Gastrocnemius medialis (tissue), 4 donors: ENCODE measurements around the gene PRELID3B.

Experiments used
- POLR2A ChIP-seq, 2 donors: fragments of 450-650 bp; IDR thresholded peaks; one replicate each; pipeline ENCODE4 v1.6.1; 2017; ENCODE audit warnings: antibody characterized with exemption in 2 of 2, mild to moderate bottlenecking in 2 of 2, moderate library complexity in 2 of 2
- TF ChIP-seq, protein P1 (sequence below), 5 experiments: fragments of 450-650 bp in 3 of 5; fragments of 200-600 bp in 2 of 5; sonication (generic) in 2 of 5; IDR thresholded peaks in 4 of 5; conservative IDR thresholded peaks in 1 of 5; 1 replicate in 4 of 5; 2 replicates in 1 of 5; pipeline ENCODE4 v1.5.1; 2016 to 2019; ENCODE audit warnings: antibody characterized with exemption in 5 of 5, mild to moderate bottlenecking in 3 of 5, moderate library complexity in 3 of 5

GRCh38 chr20:59010995-59011873 is 31.4 kb downstream of the PRELID3B start:
- TF ChIP-seq, protein P1, sequence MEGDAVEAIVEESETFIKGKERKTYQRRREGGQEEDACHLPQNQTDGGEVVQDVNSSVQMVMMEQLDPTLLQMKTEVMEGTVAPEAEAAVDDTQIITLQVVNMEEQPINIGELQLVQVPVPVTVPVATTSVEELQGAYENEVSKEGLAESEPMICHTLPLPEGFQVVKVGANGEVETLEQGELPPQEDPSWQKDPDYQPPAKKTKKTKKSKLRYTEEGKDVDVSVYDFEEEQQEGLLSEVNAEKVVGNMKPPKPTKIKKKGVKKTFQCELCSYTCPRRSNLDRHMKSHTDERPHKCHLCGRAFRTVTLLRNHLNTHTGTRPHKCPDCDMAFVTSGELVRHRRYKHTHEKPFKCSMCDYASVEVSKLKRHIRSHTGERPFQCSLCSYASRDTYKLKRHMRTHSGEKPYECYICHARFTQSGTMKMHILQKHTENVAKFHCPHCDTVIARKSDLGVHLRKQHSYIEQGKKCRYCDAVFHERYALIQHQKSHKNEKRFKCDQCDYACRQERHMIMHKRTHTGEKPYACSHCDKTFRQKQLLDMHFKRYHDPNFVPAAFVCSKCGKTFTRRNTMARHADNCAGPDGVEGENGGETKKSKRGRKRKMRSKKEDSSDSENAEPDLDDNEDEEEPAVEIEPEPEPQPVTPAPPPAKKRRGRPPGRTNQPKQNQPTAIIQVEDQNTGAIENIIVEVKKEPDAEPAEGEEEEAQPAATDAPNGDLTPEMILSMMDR (IDR thresholded peaks at IDR 0.05 in 4 of 5, conservative IDR thresholded peaks at IDR 0.05 in 1 of 5): no peak
- TF ChIP-seq POLR2A (IDR thresholded peaks at IDR 0.05): no peak
